ENCODE measurements around the gene SLBP.

SLBP gene

DNA sequence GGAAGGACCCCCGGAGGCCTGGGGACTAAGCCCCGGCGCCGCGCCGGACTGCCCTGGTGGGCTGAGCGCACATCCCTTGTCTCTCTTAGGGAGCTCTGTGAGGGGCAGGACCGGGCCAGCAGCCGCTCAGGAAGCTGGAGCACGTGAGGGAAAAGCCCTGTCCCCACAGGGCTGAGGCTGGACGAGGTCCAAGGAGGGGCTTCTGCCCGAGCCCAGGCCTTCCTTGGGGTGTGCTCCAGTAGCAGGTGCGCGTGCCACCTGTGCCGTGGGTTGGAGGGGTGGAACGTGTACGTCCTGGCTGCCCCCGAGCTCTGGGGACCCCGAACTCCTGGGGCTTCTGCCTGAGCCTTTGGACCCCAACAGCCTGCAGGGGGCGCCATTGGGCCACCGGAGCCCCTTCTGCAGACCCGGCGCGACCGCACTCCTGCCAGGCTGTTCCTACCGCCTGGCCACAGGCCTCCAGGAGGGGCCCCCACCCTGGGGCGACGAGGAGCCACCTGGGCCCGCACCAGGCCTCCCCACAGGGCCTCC lies 36.4 kb upstream of the SLBP start:
- DNase-seq, result peak; percentile 88

DNA sequence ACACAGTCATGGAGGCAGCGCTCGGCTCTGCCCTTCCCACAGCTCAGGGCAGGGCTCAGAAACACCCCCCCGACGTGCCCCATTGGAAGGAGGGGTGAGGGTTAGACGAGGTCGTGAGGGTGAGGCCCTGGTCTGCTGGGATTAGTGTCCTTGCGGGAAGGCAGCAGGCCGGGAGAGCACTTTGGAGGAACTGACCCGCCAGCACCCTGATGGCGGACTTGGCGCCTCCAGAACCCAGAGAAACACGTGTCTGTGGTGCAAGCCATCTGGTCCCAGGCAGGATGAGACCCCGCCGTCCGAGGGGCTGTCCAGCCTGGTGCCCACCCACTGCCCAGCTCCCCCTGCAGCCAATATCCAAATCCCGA lies 35.5 kb upstream of the SLBP start:
- DNase-seq, result no peak

DNA sequence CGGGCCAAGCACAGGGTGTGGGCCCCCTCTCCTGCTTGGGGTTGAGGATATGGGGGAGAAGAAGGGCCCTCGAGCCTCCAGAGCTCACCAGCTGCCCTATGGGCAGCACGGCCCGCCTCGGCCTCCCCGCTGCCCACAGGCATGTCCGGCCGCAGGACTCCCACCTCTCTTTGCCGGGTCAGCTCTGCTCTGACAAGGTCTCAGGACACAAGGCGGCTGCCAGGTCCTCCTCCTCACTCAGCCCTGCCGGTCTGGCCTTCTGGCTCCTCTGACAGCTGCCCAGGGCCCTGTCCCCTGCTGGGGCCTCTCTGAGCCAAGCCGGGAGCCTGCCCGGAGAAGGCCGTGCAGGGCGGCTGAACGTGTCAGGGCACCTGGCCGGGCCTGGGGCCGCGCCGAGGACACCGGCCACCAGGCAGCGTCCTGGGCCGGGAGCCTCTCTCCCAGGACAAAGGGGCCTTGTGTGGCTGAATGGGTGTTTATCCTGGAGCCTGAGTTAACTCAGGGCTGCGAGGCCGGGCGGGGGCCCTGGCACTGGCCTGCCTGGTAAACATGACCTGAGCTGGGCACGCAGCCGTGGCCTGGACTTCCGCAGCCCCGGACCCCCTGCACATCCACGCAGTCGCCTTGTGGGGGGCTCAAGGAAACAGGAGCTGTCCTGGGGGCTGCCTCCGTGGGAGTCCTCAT lies 34.9 kb upstream of the SLBP start:
- peak; percentile 79 for DNase-seq

DNA sequence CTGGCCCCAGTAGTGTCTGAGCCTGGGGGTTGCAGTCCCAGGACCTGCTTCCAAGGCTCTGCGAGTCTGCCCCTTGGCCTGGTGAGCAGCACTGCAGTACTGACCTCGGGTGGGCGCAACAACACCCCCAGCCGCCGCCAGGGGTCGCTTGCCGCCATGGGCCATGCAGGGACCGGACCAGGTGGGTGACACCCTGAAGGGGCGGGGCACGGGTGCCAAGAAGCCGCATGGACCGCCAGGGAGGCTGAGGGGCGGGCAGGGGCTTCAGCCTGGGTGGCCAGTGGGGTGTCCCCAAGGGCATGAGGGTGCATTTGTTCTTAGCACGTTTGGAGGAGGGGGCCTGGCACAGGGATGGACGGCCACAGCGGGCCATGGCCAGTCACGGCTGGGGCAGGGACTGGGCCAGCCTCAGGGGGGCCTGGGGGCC lies 34.2 kb upstream of the SLBP start:
- peak; percentile 97 for DNase-seq

DNA sequence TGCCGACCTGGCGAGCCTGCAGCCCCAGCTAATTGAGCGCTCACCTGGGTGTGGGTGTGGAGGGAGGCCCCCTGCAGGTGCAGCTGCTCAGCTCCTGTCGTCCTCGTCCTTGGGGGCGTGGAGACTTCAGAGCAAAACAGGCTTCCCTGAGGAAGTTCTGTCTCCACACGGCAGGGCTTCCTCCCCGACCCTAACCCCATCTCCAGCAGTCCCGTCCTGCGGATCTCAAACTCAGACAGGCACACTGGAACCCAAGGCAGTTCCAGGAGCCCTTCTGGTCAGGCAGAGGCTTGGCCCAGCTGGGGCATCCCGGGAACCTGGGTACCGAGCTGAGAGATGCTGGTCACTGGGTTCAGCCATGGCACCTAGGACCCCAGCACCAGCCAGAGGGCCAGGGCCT lies 33.6 kb upstream of the SLBP start:
- no peak for DNase-seq

DNA sequence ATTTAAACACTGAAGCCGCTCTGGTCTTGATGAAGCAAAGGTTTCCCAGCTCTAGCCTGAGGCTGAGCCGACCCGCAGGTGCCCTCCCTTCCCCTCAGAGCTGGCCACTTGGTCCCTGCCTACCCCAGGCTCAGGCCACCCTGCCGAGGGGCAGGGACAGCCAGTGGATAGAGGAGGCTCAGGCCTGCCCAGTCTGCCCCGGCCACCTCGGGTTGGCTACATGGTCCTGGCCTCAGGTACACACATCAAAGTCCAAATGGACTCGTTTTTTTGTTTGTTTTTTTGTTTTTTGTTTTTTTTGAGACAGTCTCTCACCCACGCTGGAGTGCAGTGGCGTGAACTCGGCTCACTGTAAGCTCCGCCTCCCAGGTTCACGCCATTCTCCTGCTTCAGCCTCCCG lies 33.0 kb upstream of the SLBP start:
- DNase-seq, result no peak

DNA sequence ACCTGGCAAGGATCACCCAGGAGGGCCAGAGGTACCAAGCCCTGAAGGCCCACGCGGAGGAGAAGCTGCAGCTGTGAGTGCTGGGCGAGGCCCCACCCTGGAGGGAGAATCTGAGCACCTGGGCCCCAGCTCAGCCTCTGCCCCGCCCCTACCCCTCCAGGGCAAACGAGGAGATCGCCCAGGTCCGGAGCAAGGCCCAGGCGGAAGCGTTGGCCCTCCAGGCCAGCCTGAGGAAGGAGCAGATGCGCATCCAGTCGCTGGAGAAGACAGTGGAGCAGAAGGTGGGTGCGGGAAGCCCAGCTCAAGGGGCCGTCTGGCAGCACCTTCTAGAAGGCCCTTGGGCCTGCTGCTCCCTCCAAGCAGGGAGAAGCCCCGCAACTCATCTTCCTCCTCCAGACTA lies 32.4 kb upstream of the SLBP start:
- DNase-seq, result peak; percentile 55

DNA sequence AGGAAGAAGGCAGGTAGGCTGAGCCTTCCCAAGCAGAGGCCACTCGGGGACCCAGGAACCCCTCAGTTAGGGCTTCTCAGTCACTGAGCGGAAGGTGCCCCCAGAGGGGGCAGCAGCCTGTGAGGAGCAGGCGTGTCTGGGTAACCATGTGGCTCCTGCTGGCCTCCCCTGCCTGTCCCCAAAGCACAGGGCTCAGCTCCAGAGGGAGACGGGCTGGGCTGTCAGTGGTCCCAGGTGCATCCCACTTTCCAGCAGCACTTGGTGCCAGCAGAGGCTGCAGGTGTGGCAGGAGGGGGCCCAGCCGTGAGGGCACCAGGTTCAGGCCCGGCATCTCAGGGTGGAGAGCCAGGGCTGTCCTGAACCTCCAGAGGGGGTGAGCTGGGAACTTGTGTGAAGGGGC lies 31.9 kb upstream of the SLBP start:
- no peak for DNase-seq

DNA sequence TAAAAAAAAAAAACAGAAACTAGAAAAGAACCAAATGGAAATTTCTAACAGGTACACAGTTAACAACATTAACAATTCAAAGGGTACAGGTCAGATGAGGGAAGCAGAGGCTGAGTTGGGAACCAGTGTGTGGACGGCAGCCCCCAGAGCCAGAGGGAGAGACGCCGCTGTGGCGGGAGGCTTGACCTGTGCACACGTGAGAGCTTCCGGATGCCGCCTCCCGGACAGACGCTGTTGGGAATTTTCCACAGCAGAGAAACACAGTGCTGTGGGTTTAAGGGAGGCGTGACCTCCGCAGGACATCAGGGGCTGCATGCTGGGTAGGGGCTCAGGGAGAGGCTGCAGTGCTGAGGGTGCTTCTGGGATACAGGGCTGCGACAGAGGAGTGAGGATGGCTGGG lies 31.4 kb upstream of the SLBP start:
- DNase-seq, result no peak

DNA sequence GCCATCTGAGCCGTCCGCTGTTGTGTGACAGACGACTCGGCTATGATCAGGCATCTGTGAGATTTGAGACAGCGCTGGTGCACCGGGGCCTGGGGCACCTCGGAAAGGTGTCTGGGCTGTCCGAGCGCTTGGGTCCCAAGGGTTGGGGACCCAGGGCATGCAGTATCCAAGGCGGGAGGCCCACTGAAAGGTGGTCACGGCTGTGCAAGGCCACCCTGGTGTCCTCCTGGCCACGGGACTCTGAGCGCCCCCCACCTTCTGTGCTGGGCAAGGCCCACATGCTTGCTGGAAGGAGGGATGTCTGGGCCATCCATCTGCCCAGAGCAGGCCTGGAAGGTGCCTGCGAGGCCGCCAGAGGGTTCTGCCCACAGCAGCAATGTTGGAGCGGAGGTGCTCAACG lies 29.1 kb upstream of the SLBP start:
- no peak for DNase-seq

DNA sequence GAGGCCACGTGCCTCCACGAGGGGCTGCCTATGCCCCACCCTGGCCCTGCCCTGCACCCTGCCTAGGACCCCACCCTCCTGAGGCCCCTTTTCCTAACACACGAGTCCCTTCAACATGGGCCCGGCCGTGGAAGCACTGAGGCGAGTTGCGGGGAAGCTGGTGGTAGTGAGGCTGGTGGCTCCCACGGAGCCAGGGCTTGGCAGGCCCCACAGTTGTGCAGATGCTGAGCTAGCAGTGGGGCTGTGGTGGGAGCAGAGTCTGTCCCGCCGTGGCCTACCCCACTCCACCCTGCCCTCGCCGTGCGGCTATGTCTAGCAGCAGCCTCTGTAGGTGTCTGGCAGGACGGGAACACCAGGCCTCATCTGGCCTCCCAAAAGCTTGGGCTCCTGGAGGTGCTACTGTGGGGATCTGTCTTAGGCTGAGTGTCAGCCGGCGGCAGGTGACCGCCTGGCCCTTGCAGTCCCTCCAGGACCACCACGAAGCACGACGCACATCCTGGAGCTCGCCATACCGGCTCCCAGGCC lies 28.0 kb upstream of the SLBP start:
- DNase-seq, result no peak

DNA sequence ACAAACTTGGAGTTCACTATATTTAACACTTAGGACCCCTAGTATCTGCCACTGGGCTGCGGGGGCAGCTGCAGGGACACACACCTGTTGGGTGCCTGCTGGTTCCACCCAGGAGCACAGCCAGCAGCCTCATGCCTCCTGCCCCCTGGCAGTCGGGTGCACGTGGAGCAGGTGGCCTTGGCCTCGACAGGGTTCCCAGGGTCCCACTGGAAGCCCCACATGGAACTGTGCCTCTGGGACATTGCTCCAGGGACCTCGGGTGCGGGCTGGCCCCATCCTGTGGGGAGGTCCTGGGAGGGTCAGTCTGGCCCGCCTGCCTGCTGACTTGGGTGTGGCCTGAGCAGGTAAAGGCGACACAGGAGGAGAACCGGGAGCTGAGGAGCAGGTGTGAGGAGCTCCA lies 27.2 kb upstream of the SLBP start:
- no peak for DNase-seq

DNA sequence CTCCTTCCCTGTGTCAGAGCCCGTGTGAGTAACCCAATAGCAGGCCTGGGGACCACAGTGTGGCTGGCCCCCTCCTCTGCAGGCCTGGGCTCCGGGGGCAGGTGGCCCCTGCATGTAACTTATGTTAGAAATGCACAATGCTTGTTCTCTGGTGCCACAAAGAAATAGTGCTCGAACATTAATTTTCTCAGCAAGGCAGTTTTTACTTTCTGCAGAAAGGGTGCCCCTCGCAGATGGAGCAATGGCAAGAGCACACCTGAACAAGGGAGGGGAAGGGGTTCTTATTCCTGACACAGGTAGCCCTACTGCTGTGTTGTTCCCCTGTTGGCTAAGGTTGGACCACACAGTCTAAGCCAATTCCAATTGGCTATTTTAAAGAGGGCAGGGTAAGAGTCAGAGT lies 26.3 kb upstream of the SLBP start:
- no peak for DNase-seq

DNA sequence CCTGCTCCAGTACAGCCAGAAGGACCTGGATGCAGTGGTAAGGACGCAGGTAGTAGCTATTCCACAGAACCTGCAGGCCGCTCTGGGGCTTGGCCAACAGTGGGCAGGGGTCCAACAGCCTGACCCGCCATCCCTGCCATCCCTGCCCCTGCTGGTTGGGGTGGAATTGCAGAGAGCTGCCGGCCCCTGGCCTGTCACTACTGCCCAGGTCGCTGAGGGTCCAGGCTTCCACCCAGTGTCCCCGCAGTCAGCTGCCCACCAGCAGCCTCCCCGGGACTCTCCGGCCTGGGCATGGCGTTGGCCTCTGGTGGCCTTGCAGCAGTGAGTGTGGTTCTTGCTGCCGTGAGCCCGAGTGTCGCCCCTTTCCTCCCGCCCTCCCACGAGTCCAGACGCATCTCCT lies 25.5 kb upstream of the SLBP start:
- DNase-seq, result no peak

DNA sequence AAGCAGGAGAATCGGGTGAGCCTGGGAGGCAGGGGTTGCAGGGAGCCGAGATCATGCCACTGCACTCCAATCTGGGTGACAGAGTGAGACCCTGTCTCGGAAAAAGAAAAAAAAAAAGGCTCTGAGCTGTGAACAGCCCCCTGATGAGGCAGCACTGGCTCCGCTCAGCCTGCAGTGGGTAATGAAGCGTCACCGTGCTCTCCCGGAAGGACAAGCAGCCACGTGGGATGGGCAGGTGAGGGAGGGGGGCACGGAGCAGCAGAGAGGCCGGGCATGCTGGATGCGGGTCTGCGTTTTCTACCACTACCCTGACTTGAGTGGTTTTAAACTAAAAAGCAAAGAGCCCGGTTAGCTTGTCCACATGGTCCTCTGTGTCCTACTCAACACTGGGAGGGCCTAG lies 24.7 kb upstream of the SLBP start:
- DNase-seq, result no peak

DNA sequence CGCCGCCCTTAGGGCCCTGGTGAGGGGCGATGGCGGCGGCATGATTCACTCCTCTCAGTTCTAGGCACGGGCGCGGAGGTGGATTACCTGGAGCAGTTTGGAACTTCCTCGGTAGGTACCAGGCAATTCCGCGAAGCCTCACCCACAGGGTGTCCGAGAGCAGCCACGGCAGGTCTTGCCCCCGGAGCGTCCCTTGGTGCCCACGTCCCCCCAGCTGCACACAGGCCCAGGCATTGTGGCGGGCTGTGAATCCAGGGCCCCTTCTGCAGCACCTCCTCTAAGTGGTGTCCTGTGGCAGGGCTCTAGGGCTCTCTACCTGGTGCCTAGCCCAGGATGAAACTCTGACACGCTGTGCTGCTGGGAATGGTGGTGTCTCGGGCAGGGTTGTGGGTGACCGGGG lies 23.1 kb upstream of the SLBP start:
- DNase-seq, result no peak

DNA sequence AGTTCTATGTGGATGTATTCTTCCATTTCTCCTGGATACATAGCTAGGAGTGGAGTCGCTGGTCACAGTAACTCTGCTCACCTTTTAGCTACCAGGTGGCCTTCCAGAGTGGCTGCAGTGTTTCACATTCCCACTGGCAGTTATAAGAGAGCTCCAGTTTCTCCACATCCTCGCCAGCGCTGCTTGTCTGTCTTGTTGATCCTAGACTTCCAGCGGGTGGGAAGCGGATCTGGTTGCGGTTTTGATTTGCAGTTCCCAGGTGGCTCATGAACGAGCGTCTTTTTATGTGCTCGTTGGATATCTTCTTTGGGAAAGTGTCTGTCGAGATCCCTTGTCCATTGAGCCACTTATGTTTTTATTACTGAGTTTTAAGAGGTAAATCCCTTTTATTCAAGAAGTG lies 20.8 kb upstream of the SLBP start:
- no peak for DNase-seq

DNA sequence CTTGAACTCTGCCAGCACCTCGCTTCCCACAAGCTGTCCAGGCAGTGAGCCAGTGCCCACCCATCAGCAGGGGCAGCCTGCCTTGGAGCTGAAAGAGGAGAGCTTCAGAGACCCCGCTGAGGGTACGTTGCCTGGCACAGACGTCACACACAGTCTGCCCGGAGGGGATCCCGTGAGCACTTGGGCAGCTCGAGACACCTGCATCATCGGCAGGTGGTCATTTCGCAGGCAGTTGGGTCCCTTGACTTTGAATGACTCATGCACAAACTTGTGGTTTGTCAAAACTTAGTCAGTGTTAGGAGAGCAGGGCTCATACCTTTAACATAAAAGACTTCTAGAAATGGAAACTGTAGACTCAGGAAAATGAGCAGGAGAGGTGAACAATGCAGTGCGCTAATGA lies 19.1 kb upstream of the SLBP start:
- DNase-seq, result no peak

DNA sequence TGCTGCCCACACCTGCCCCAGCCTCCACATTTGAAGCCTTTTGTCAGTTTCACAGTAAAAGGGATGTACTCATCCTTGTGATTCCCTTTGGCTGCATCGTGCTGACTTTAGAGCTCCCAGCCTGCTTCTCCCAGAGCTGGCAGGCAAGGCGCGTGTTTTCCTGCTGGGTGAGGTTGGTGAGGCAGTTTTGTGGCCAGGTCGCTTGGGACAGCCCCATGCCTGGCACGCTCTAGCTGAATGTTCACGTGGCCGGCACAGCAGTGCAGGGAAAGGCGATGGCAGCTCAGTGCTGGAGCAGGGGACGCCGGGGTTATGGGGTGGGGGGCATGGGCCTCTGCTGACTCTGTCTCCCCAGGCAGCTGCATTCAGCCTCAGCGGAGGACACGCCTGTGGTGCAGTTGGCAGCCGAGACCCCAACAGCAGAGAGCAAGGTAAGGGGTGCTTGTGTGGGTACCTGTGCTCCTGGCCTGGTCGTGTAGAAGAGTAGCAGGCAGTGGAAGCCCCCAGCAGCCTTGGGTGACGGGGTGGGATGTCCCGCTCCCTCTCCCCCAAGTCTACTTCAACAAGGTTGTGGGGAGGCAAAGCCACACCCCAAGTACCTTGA lies 18.5 kb upstream of the SLBP start:
- DNase-seq, result peak; percentile 45

DNA sequence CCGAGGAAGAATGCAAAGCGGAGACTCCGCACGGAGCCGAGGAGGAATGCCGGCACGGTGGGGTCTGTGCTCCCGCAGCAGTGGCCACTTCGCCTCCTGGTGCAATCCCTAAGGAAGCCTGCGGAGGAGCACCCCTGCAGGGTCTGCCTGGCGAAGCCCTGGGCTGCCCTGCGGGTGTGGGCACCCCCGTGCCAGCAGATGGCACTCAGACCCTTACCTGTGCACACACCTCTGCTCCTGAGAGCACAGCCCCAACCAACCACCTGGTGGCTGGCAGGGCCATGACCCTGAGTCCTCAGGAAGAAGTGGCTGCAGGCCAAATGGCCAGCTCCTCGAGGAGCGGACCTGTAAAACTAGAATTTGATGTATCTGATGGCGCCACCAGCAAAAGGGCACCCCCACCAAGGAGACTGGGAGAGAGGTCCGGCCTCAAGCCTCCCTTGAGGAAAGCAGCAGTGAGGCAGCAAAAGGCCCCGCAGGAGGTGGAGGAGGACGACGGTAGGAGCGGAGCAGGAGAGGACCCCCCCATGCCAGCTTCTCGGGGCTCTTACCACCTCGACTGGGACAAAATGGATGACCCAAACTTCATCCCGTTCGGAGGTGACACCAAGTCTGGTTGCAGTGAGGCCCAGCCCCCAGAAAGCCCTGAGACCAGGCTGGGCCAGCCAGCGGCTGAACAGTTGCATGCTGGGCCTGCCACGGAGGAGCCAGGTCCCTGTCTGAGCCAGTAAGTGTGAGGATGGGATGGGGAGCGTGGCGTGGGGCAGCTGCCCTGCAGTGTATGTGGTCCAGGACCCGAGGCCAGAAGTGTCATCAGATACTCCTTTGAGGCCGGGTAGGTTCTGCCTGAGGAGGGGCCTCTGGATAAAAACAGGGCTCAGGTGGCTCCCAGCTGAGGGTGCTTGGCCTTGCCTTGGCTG lies 16.2 kb upstream of the SLBP start:
- no peak for DNase-seq

DNA sequence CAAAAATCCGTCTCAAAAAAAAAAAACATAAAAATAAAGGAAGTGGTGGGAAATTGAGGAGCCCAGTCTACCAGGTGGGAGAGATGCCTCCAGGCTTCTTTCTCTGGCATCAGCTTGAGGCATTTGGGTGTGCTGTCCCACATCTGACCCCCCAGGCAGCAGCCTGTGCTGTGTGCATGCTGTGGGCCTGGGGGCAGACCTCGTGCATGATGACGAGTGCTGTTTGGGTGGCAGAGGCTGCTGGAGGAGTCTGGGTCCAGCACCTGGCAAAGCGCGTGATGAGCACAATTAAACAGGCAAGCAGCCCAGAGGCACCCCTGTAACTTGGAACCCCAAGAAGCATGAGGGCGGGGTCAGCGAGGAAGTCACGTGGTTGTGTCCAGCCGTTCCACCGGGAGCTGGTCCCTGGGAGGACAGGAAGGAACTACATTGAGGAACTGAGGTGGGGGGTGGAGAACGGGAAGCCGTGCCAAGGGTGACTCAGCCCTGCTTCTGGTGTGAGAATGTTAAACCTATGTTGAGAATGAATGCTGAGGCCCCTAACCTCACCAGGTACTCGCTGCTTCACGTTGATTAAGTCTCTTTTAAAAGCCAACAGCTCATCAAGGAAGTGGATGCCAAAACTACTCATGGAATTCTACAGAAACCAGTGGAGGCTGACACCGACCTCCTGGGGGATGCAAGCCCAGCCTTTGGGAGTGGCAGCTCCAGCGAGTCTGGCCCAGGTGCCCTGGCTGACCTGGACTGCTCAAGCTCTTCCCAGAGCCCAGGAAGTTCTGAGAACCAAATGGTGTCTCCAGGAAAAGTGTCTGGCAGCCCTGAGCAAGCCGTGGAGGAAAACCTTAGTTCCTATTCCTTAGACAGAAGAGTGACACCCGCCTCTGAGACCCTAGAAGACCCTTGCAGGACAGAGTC lies 15.3 kb upstream of the SLBP start:
- DNase-seq, result no peak

DNA sequence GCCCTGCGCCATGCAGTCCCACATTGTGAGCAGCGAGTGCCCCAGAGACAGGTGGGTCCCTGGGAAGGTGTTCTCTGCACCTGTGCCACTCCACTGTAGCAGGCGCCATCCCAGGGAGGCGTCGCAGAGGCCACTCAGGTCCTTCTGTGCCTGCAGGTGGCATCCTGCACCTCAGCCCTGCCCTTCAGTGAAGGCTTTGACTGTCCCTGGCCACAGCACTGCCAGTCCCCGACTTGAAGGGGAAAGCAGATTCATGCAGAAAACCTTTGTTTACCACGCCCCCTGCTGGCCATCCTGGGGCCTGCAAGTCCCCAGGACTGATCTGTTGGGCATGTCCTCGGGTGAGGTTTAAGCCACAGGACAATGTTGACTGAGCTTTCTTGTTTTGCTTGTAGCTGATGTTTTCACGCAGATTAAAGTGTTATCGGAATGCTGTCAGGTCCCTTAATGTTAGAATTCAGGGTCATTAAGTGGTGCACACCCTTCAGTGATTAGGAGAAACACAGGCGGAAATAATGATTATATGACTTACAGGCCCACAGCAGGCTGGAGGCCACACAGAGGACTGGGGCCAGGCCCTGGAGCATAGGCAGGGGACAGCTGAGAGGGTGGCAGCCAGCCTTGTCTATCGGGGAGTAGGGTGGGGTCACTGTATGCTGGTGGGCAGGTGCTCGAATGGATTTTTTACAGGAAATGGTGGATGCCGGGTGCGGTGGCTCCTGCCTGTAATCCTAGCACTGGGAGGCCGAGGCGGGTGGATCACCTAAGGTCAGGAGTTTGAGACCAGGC lies 14.2 kb upstream of the SLBP start:
- DNase-seq, result peak; percentile 96

All from islet precursor cell (in vitro differentiated cells).